Measurements from ENCODE around the gene TIMM10.

The TIMM10 gene

DNA sequence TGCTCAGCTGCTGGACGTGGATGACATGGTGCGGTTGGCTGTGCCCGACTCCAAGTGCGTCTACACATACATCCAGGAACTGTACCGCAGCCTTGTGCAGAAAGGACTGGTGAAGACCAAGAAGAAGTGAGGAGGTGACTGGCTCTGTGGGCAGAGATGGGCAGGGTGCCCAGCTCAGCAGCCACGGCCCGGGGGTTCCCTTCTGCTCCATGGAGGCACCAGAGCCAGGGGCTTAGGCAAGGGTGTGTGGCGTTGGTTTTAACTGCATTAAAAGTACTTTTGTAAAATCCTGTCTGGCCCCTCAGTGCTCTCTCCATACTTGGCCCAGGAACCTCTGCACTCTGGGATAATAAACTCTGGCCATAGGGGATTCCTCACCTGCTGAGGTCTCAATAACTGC is 19.4 kb upstream of the TIMM10 start:
- Histone ChIP-seq H3K4me3 (ENCODE audit: low read depth in 1 of 2, low read length in 2 of 2) (no peak overlapping the region), H3K9ac (ENCODE audit: low read depth, low read length) (no peak overlapping the region), H4K20me1 (ENCODE audit: insufficient read depth, low read length) (no peaks in the 10 kb centered on the region; the same call in 1 of the 2 replicates), H2AFZ (ENCODE audit: low read depth, low read length) (no peak overlapping the region), H3K79me2 (ENCODE audit: insufficient read depth, low read length) (no peaks in the 10 kb centered on the region), H3K4me1 (ENCODE audit: insufficient read depth, low read length) (no peaks in the 10 kb centered on the region), H3K36me3 (ENCODE audit: insufficient read depth, low read length) (peaks cover 81% of the 10 kb centered on the region), H3K9me3 (ENCODE audit: insufficient read depth, low read length, severe bottlenecking) (no peaks in the 10 kb centered on the region), H3K27me3 (ENCODE audit: insufficient read depth, low read length, poor library complexity) (no peaks in the 10 kb centered on the region), H3K27ac (ENCODE audit: low read length) (no peak overlapping the region), H3K4me2 (ENCODE audit: insufficient read depth, low read length) (no peak overlapping the region)
- TF ChIP-seq, protein P1, sequence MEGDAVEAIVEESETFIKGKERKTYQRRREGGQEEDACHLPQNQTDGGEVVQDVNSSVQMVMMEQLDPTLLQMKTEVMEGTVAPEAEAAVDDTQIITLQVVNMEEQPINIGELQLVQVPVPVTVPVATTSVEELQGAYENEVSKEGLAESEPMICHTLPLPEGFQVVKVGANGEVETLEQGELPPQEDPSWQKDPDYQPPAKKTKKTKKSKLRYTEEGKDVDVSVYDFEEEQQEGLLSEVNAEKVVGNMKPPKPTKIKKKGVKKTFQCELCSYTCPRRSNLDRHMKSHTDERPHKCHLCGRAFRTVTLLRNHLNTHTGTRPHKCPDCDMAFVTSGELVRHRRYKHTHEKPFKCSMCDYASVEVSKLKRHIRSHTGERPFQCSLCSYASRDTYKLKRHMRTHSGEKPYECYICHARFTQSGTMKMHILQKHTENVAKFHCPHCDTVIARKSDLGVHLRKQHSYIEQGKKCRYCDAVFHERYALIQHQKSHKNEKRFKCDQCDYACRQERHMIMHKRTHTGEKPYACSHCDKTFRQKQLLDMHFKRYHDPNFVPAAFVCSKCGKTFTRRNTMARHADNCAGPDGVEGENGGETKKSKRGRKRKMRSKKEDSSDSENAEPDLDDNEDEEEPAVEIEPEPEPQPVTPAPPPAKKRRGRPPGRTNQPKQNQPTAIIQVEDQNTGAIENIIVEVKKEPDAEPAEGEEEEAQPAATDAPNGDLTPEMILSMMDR (IDR thresholded peaks at IDR 0.05; ENCODE audit: borderline replicate concordance, extremely low read depth, low read length, poor library complexity, severe bottlenecking): no peak
- no peak for TF ChIP-seq EZH2 (IDR thresholded peaks at IDR 0.05; ENCODE audit: borderline replicate concordance, low read depth, low read length, severe bottlenecking)
- DNase-seq (no peak), ATAC-seq (ENCODE audit: insufficient read depth, low read depth) (no peak)

- Histone ChIP-seq H4K20me1 (ENCODE audit: insufficient read depth, low read length) (no peaks in the 10 kb centered on the region), H3K4me1 (ENCODE audit: insufficient read depth, low read length) (no peaks in the 10 kb centered on the region), H2AFZ (ENCODE audit: low read depth, low read length) (no peak overlapping the region), H3K27ac (ENCODE audit: low read length) (no peak overlapping the region), H3K79me2 (ENCODE audit: insufficient read depth, low read length) (no peaks in the 10 kb centered on the region), H3K9me3 (ENCODE audit: insufficient read depth, low read length, severe bottlenecking) (no peaks in the 10 kb centered on the region), H3K9ac (ENCODE audit: low read depth, low read length) (no peak overlapping the region), H3K4me2 (ENCODE audit: insufficient read depth, low read length) (no peak overlapping the region), H3K27me3 (ENCODE audit: insufficient read depth, low read length, poor library complexity) (no peaks in the 10 kb centered on the region), H3K36me3 (ENCODE audit: insufficient read depth, low read length) (peaks cover 60% of the 10 kb centered on the region), H3K4me3 (ENCODE audit: low read depth in 1 of 2, low read length in 2 of 2) (no peak overlapping the region)
- TF ChIP-seq, protein P1 (IDR thresholded peaks at IDR 0.05; ENCODE audit: borderline replicate concordance, extremely low read depth, low read length, poor library complexity, severe bottlenecking): no peak
- TF ChIP-seq EZH2 (IDR thresholded peaks at IDR 0.05; ENCODE audit: borderline replicate concordance, low read depth, low read length, severe bottlenecking): no peak
- ATAC-seq (ENCODE audit: insufficient read depth, low read depth) (no peak), DNase-seq (no peak)
Observed at GRCh38 chr11:57547854-57548377, 17.4 kb upstream of the TIMM10 start.

DNA sequence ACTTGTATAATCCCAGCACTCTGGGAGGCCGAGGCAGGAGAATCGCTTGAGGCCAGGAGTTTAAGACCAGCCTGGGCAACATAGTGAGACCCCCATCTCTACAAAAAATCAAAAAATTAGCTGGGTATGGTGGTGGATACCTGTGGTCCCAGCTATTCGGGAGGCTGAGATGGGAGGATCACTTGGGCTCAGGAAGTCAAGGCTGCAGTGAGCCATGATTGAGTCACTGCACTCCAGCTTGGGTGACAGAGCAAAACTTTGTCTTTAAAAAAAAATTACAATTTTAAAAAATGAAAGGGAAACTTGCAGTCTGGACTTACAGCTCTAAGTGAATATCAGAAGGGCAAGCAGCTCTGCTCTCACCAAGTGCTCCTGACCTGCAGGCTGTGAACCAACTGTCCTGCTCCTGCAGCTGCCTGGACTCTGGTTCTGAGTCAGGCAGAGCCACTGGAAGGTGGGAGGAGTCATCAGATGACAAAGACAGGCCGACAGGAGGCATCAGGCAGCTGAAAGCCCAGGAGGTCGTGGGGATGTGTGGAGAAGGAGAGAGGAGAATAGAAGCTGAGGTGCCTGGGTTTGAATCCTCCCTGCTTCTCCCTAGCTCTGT is 16.4 kb upstream of the TIMM10 start:
- no peaks in the 10 kb centered on the region for H3K4me1 ChIP-seq (ENCODE audit: insufficient read depth, low read length)
- H4K20me1 ChIP-seq (ENCODE audit: insufficient read depth, low read length): no peaks in the 10 kb centered on the region
- H3K27ac ChIP-seq (ENCODE audit: low read length): no peak overlapping the region
- no peak overlapping the region for H3K4me2 ChIP-seq (ENCODE audit: insufficient read depth, low read length)
- H3K9ac ChIP-seq (ENCODE audit: low read depth, low read length): no peak overlapping the region
- no peaks in the 10 kb centered on the region for H3K79me2 ChIP-seq (ENCODE audit: insufficient read depth, low read length)
- peaks cover 51% of the 10 kb centered on the region for H3K36me3 ChIP-seq (ENCODE audit: insufficient read depth, low read length)
- no peak for ATAC-seq (ENCODE audit: insufficient read depth, low read depth)
- no peaks in the 10 kb centered on the region for H3K27me3 ChIP-seq (ENCODE audit: insufficient read depth, low read length, poor library complexity)
- H3K9me3 ChIP-seq (ENCODE audit: insufficient read depth, low read length, severe bottlenecking): no peaks in the 10 kb centered on the region
- H3K4me3 ChIP-seq (ENCODE audit: low read depth in 1 of 2, low read length in 2 of 2): no peak overlapping the region
- H2AFZ ChIP-seq (ENCODE audit: low read depth, low read length): no peak overlapping the region
- no peak for DNase-seq
- TF ChIP-seq, protein P1 (IDR thresholded peaks at IDR 0.05; ENCODE audit: borderline replicate concordance, extremely low read depth, low read length, poor library complexity, severe bottlenecking): no peak
- TF ChIP-seq EZH2 (IDR thresholded peaks at IDR 0.05; ENCODE audit: borderline replicate concordance, low read depth, low read length, severe bottlenecking): no peak
